T-helper 1 cell treated with Interleukin-12 subunit alpha and Interleukin-12 subunit beta and Interleukin-4 antibody, amounts not matched to agents 30 μg/mL and 1 μg/mL, for 36 hours (primary cell): ENCODE data around the gene BTK.

ENCODE experiments used
- H3K27ac Mint-ChIP-seq: one replicate; pipeline ENCODE4 v1.8.0; 2021; ENCODE audit warnings: mild to moderate bottlenecking, mixed read lengths
- H3K27me3 Mint-ChIP-seq: one replicate; pipeline ENCODE4 v1.8.0; 2021; ENCODE audit warnings: low read depth, mixed read lengths
- H3K36me3 Mint-ChIP-seq: one replicate; pipeline ENCODE4 v1.8.0; 2021; ENCODE audit warnings: low read depth, mixed read lengths
- H3K4me1 Mint-ChIP-seq: one replicate; pipeline ENCODE4 v1.8.0; 2021; ENCODE audit warnings: low read depth, mixed read lengths
- H3K4me3 Mint-ChIP-seq: one replicate; pipeline ENCODE4 v1.8.0; 2021; ENCODE audit warnings: mild to moderate bottlenecking, moderate library complexity, mixed read lengths
- H3K9me3 Mint-ChIP-seq: one replicate; pipeline ENCODE4 v1.8.0; 2021; ENCODE audit warnings: mixed read lengths

Gene BTK

DNA sequence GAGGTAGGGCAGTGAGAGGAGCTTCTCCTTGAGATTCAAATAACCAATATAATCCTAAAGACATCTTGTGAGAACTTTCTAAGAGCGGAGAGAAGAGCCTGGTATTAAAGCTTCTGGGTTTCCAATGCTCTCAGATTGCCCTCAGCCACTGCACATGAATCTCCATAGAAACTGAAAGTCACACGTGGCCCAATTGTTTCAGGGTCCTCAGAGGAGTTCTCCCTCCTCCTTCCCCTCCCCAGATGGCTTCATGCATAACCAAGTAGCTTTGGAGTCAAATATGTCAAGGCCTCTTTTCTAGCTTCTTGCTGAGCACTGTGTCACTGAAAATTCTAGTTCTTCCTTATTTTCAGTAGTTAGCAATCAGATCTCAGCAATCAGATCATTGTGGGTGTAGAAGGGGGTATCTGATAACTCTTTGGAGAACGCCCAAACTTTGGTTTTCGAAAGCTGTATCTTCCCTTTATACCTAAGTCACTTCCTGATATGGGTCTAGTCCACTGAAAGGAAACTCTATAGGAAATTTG lies 2.2 kb downstream of the BTK start:
- Mint-ChIP-seq H3K9me3 (no peaks in the 10 kb centered on the region), H3K27ac (no peak overlapping the region), H3K4me1 (no peaks in the 10 kb centered on the region), H3K27me3 (peaks cover 4% of the 10 kb centered on the region), H3K36me3 (no peaks in the 10 kb centered on the region), H3K4me3 (no peak overlapping the region)

DNA sequence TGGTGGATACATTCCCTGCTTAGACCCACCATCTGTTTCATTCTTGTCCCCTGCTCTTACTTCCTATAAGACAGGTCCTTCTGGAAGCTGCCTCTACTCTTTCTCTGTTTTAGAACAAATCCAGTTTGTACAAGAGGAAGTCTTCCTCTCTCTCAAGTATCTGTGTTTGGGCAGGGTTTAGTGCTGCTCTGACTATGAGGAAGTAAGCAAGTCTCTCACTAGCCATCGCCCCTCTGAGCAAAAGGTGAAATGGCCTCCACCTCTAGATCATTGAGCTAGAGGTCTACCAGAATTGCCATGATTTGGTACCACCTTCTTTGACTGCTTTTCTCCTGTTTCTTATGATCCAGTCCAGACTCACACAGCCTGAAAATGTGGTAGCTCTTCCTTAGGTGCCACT lies 8.4 kb downstream of the BTK start:
- Mint-ChIP-seq H3K27me3 (peaks cover 4% of the 10 kb centered on the region), H3K36me3 (no peaks in the 10 kb centered on the region), H3K27ac (no peak overlapping the region), H3K4me3 (no peak overlapping the region), H3K4me1 (no peaks in the 10 kb centered on the region), H3K9me3 (no peaks in the 10 kb centered on the region)

DNA sequence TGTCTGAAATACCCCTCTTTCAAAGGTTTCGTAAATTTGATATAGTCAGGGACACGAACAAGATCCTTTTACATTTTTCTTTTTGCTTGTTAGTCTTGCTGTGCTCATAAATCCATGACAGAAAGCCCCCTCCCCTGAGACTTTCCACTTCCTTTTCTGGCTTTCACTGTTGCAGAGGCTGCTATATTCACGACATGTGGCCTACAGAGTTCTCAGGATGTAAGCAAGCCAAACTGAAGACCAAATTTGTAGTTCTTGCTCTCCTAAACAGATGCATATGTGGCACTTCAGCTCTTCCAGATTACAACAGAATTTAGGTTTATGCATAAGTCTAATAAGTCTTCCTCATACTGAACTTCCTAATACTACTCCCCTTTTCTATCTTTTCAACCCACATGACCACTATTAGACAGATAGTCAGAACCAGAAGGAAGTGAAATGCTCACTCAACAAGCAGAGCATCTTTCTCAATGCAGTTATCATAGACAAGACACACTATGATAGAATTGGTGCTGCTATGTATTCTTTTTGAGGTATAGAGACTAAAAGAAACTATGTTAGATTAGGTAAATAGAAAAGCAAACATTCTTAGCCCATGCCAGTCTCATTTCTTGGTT lies 15.0 kb downstream of the BTK start:
- Mint-ChIP-seq H3K27me3 (no peaks in the 10 kb centered on the region), H3K36me3 (no peaks in the 10 kb centered on the region), H3K9me3 (no peaks in the 10 kb centered on the region), H3K4me3 (no peak overlapping the region), H3K4me1 (peaks cover 2% of the 10 kb centered on the region), H3K27ac (no peak overlapping the region)

DNA sequence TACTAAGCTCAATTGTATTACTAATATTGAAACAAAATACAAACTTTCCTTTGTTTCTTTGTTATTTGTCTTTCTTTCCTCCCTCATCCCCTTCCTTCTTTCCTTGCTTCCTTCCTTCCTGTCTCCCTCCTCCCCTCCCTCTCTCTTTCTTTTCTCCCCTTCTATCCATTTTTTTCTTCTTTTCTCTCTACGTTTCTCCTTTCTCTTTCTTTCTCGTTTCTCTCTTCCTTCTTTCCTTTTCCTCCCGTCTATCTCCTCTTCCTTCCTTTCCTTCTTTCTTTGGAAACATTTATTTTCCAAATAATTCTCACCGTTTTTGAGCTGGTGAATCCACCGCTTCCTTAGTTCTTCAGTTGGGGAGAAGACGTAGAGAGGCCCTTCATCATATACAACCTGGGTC lies 16.3 kb downstream of the BTK start:
- Mint-ChIP-seq H3K4me1 (peaks cover 2% of the 10 kb centered on the region), H3K36me3 (no peaks in the 10 kb centered on the region), H3K4me3 (no peak overlapping the region), H3K27me3 (no peaks in the 10 kb centered on the region), H3K9me3 (no peaks in the 10 kb centered on the region), H3K27ac (no peak overlapping the region)

DNA sequence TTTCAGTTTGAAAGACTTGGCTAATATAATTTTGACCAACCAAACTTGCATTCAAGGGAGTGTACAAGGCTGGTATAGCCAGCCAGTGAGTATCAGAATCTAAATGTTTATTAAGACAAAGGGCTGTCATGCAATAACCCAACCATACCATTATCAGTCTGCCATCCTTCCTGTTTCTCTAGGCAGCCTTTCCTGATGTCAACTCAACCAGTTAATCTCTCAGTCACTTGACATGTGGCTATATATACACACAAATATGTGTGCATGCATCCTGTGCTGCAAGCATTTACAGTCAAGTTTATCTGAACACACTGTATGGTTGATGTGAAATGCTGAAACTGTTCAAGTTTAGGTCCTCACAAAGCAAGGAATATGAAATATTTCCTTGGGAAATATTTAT lies 17.2 kb downstream of the BTK start:
- Mint-ChIP-seq H3K9me3 (no peaks in the 10 kb centered on the region), H3K27me3 (no peaks in the 10 kb centered on the region), H3K36me3 (no peaks in the 10 kb centered on the region), H3K27ac (no peak overlapping the region), H3K4me3 (no peak overlapping the region), H3K4me1 (peaks cover 2% of the 10 kb centered on the region)

DNA sequence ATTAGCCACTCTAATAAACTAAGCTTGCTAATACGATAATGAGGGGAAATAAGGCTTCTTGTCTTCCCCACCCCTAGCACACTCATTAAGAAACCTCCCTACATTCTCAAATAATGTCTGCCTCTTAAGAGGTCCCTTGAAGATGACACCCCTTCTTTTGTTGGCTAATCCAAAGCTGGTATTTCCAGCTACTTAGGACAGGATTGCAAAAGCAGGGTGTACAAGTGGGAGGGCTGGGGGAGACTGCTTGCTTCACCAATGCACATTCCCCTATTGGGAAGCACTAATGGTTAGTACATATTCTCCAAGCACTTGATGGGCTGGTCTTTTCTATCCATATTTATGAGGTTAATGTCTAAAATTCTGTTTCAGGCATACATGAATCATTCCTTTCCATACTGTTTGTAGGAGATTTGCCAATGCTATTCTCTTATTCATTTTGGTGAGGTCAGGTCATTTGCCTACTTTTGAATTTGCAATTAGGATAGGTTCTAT lies 20.6 kb downstream of the BTK start:
- Mint-ChIP-seq H3K9me3 (no peaks in the 10 kb centered on the region), H3K36me3 (no peaks in the 10 kb centered on the region), H3K27ac (no peak overlapping the region), H3K4me3 (no peak overlapping the region), H3K27me3 (no peaks in the 10 kb centered on the region), H3K4me1 (no peaks in the 10 kb centered on the region)

DNA sequence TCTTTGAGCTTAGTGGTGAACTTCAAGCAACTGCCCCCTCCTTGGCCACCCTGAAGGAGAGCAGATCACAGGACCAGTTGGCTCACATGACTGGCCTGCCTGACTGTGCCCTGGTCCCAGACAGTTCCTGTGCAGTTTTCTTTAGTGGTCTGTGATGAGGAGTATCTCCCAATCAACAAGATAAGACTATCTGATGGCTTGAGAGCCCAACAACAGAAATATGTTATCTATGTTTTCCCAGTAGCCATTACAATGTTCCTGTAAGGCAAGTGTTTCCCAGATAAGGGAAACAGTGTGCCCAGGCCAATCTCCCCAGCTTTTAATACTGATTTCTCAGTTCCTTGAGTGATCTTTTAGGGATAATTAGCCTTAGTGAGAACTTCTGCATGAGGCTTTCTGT lies 23.2 kb downstream of the BTK start:
- H3K27me3 Mint-ChIP-seq, result no peaks in the 10 kb centered on the region
- H3K4me1 Mint-ChIP-seq, result no peaks in the 10 kb centered on the region
- no peaks in the 10 kb centered on the region for H3K36me3 Mint-ChIP-seq
- no peak overlapping the region for H3K27ac Mint-ChIP-seq
- no peaks in the 10 kb centered on the region for H3K9me3 Mint-ChIP-seq
- H3K4me3 Mint-ChIP-seq, result no peak overlapping the region

DNA sequence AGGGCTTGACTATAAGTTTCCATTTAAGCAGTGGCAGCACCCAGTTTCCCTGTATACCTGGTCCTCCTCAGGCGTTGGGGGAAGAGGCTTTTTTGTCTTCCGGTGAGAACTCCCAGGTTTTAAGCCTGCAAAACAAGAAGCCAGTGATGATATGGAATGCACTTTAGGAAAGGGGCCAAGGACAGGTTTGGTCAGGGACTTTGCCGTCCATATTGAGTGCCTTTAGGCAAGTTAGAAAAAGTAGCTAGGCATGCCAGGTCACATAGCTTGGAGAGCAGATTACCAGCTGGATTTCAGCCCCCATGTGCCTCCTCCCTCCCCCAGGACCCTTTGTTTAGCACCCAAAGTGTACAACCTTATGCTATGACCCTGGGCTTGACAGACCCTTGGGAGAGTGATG lies 23.9 kb downstream of the BTK start:
- H3K4me3 Mint-ChIP-seq, result no peak overlapping the region
- H3K9me3 Mint-ChIP-seq, result no peaks in the 10 kb centered on the region
- no peaks in the 10 kb centered on the region for H3K36me3 Mint-ChIP-seq
- H3K27ac Mint-ChIP-seq, result no peak overlapping the region
- no peaks in the 10 kb centered on the region for H3K4me1 Mint-ChIP-seq
- H3K27me3 Mint-ChIP-seq, result no peaks in the 10 kb centered on the region

DNA sequence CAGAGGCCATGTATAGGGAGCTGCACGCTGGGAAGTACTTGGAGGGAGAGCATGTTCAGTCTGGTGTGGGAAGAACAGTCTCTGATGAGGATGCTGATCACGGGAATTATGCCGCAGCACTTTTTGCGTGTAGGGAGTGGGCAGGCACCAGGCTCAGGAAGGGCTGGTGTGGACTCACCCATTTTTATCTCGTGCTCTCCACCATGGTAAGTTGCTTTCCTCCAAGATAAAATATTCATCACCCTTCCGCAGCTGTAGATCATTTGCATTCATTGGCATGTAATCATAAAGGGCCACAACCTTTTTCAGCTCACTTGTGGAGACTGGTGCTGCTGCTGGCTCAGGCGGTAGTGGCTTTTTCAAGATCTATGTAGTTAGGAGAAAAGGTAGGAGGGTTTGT lies 25.6 kb downstream of the BTK start:
- Mint-ChIP-seq H3K4me1 (no peaks in the 10 kb centered on the region), H3K27ac (no peak overlapping the region), H3K27me3 (peaks cover 3% of the 10 kb centered on the region), H3K9me3 (no peaks in the 10 kb centered on the region), H3K4me3 (no peak overlapping the region), H3K36me3 (no peaks in the 10 kb centered on the region)

DNA sequence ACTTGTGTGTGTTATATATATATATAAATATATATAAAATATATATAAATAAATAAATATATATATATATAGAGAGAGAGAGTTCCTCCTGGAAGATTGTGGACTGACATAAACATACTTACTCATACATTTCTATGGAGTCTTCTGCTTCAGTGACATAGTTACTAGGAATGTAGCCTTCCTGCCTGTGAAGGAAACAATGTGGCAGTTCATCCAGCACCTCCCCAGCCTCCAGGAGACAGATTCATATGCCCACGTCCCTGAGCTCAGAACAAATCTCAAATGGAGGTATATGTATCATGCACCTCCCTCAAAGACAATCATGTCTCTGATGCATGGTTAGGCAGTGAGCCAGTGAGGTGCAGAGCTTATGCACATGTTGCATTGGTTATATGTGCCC lies 26.0 kb downstream of the BTK start:
- no peak overlapping the region for H3K27ac Mint-ChIP-seq
- H3K4me3 Mint-ChIP-seq, result no peak overlapping the region
- H3K9me3 Mint-ChIP-seq, result no peaks in the 10 kb centered on the region
- H3K36me3 Mint-ChIP-seq, result no peaks in the 10 kb centered on the region
- H3K4me1 Mint-ChIP-seq, result no peaks in the 10 kb centered on the region
- H3K27me3 Mint-ChIP-seq, result peaks cover 3% of the 10 kb centered on the region

DNA sequence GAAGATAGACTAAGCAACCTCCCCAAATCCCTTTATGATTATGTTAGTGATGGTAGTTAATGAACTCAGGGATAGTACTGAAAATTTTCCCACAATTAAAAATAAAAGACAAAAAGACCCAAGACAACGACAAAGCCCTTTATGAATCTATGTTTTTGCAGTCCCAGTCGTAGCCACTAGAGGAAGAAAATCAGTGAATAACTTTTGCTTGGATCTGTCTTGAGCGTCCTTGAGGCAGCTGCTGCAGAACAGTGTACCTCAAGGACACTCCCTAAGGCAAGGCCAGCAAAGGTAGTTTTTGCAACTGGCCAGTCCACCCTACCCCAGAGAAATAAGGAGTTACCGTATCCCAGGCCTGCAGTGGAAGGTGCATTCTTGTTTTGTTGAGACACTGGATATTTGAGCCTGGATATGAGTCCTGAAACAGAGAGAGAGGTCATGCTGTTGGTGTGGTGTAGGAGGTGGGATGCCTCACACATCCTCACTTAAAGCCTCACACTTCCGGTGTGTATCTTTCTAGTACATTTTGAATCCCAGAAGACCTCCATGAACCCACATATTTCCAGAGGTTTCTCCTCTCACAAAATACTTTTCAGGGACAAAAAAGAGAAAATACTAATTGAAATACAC lies 28.7 kb downstream of the BTK start:
- no peaks in the 10 kb centered on the region for H3K9me3 Mint-ChIP-seq
- H3K36me3 Mint-ChIP-seq, result no peaks in the 10 kb centered on the region
- H3K4me1 Mint-ChIP-seq, result no peaks in the 10 kb centered on the region
- peaks cover 3% of the 10 kb centered on the region for H3K27me3 Mint-ChIP-seq
- H3K27ac Mint-ChIP-seq, result no peak overlapping the region
- H3K4me3 Mint-ChIP-seq, result no peak overlapping the region

DNA sequence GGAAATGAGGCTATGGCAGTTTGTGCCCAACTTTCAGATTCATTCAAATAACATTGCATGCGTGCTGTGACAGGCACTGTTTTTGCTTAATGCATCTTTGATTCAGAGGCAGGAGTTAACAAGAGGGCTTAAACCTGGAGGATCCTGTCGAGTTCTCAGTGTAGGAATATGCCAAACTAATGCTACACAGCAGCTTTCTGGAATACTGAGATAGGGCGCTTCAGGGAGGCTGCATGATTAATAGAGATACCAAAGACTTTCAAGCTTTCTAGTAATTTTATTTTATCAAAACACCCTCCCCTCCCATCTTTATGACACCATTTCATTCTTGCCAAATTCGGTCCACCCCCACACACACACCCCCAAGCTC lies 36.8 kb downstream of the BTK start:
- Mint-ChIP-seq H3K9me3 (no peaks in the 10 kb centered on the region), H3K27me3 (no peaks in the 10 kb centered on the region), H3K4me3 (peak overlapping the region; percentile 86), H3K4me1 (peaks cover 10% of the 10 kb centered on the region), H3K36me3 (peaks cover 10% of the 10 kb centered on the region), H3K27ac (peak overlapping the region; percentile 76)

DNA sequence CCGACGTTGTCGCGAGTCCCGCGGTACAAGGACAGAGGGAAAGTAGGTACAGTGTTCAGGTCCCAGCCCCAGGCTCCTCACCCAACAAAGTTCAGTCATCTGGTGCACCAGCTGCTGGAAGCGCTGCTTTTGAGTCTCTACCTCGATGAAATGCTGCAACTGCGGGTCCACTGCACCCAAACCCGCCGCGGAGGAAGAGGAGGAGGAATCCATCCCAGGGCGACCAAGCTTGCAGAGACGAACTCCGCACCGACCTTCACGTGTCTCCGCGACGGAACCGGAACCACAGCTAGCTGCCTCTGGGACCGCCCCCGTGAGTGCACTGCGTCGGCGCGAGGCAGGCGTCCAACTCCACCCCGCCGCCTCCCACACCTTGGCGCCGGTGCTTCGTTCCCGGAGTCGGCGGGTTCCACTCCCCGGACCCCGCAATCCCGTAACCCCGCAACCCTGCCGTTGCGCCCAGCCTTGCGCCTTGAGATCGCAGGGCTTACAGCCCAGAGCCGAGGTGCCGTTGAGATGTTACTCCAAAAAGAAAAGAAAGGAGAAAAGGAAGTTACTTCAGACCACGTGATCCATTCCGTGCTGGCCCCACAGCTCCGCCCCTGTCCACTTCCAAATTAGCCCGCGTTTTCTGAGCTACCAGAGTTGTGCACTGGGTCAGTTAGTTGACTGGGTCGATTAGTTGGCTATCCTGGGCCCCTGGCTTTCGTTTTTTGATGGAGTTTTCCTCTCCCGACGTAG lies 37.4 kb downstream of the BTK start, which contains the start of gene TIMM8A:
Gene TIMM8A (minus strand): TSS at position 291 of the 741 bp plus-strand sequence. CDS start 78 bp downstream, at position 213.
- Mint-ChIP-seq H3K36me3 (peaks cover 13% of the 10 kb centered on the region), H3K27me3 (no peaks in the 10 kb centered on the region), H3K27ac (peak within 1 kb of the TSS; percentile 76), H3K9me3 (no peaks in the 10 kb centered on the region), H3K4me1 (peaks cover 12% of the 10 kb centered on the region), H3K4me3 (peak within 1 kb of the TSS; percentile 86)

DNA sequence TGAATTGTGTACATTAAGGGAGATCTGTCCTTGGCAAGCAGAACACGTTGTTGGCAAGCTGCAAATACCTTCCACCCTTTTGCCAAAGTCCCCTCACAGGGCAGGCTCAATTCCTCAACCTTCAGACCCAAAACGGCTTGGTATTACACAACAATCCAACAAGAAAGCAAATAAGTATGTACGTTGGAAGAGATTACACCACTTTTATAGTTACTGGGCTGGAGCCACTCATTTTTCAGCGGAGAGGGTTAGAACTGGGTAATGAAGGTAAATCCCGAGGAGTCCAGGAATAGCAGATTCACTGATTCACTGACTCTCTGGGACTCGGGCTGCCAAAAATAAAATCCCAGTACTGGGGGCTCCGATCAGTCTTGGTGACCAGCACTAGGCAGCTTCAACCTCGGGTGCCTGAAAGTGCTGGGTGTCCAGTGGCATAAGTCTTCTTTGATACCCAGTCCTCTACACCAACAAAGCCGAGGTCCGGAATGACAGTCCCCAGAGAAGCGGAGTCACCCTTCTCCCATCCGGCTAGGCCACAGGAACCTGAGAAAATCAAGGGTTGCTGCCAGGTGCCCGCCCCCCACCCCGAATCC lies 38.0 kb downstream of the BTK start:
- peak overlapping the region; percentile 86 for H3K4me3 Mint-ChIP-seq
- H3K27ac Mint-ChIP-seq, result peak overlapping the region; percentile 76
- peaks cover 12% of the 10 kb centered on the region for H3K4me1 Mint-ChIP-seq
- H3K36me3 Mint-ChIP-seq, result peaks cover 13% of the 10 kb centered on the region
- H3K27me3 Mint-ChIP-seq, result no peaks in the 10 kb centered on the region
- no peaks in the 10 kb centered on the region for H3K9me3 Mint-ChIP-seq
